ENCODE results near the gene SERPINA5.

The SERPINA5 gene

DNA sequence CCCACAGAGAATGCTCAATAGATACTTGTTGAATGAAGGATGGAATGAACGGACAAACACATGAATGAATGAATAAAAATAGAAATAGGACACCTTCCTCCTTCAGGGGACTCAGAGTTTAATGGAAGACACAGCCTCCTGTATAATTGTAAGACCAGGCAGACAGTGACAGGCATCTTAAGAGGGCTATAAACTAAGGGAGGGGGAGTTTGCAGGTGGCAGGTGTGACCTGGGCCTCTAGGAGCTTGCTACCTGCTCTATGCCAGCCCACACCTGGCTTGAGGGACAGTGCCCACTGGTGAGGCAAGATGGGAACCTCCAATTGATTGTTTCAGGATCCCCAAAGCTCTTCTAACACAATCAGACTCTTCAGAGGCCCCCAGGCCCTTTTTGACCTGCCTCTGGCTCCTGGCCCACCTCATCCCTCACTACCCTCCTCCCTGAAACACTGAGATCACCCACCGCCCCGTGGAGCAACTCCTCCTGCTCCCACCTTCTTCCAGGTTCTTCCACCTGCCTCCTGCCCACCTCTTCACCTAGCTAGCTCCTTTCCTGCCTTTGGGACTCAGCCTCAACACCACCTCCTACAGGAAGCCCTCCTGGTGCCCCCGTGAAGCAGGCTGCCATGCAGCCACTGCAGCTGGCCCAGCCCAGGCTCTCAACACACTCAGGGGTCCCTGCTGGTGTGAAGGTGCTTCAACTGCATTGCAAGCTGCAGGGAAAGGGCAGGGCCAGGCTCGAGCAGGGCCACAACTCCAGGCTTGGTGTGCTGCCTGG is 40.3 kb downstream of the SERPINA5 start:
- H3K27me3 ChIP-seq (ENCODE audit: insufficient read depth, insufficient read length): no peaks in the 10 kb centered on the region
- no peak for TF ChIP-seq ZNF274 (IDR thresholded peaks at IDR 0.05; ENCODE audit: low read depth, low read length)
- no peak for TF ChIP-seq YY1 (IDR thresholded peaks at IDR 0.05; ENCODE audit: insufficient read depth, insufficient read length)
- no peak for TF ChIP-seq SUZ12 (IDR thresholded peaks at IDR 0.05; ENCODE audit: extremely low read depth, insufficient read depth, insufficient read length)
- no peaks in the 10 kb centered on the region for H3K36me3 ChIP-seq (ENCODE audit: insufficient read depth, insufficient read length, low read length)
- no peak overlapping the region for H3K4me3 ChIP-seq (ENCODE audit: insufficient read length, low read depth)
- no peak overlapping the region for H3K9ac ChIP-seq (ENCODE audit: insufficient read length, low read depth)
- H3K4me1 ChIP-seq (ENCODE audit: insufficient read depth, insufficient read length): no peaks in the 10 kb centered on the region
- no peak for DNase-seq (ENCODE audit: low read depth, low spot score)
- H3K9me3 ChIP-seq (ENCODE audit: insufficient read depth, low read length): peaks cover 25% of the 10 kb centered on the region

DNA sequence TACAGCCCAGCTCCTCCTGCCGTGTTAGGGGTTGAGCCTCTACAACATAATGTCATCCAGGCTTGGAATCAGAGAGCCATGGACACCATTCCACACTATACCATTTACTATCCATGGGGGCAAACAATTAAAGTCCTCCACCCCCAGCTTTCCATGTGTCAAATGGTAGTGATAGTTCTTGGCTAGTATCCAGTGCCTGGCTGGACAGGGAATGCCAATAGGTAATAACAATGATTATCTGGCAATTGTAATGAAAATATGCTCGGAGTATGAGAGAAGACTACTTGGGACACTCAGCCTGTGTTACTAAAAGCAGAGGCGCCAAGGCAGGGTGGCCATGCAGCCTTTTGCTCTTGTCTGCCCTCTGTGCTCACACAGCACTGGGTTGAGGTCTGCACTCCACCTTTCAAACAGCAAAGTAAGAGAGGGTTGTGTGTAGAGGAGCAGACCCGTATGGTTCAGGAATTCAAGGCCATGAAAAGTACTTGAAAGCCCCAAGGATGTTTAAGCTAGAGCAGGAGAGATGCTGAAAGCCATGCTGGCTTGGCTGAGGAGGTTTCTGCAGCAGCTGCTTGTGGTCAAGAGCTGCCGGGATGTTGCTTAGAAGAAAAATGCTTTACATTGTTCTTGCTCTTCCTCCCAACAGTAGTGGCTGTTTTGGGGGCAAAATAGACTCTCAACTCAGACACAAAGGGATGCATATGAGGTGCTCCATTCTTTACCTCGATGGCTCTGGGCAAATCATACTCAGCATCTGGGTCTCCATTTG is 41.6 kb downstream of the SERPINA5 start:
- H3K27me3 ChIP-seq (ENCODE audit: insufficient read depth, insufficient read length): no peaks in the 10 kb centered on the region
- no peaks in the 10 kb centered on the region for H3K36me3 ChIP-seq (ENCODE audit: insufficient read depth, insufficient read length, low read length)
- H3K4me3 ChIP-seq (ENCODE audit: insufficient read length, low read depth): no peak overlapping the region
- H3K9ac ChIP-seq (ENCODE audit: insufficient read length, low read depth): no peak overlapping the region
- peaks cover 15% of the 10 kb centered on the region for H3K9me3 ChIP-seq (ENCODE audit: insufficient read depth, low read length)
- H3K4me1 ChIP-seq (ENCODE audit: insufficient read depth, insufficient read length): no peaks in the 10 kb centered on the region
- no peak for DNase-seq (ENCODE audit: low read depth, low spot score)
- TF ChIP-seq SUZ12 (IDR thresholded peaks at IDR 0.05; ENCODE audit: extremely low read depth, insufficient read depth, insufficient read length) (no peak), YY1 (IDR thresholded peaks at IDR 0.05; ENCODE audit: insufficient read depth, insufficient read length) (no peak)

DNA sequence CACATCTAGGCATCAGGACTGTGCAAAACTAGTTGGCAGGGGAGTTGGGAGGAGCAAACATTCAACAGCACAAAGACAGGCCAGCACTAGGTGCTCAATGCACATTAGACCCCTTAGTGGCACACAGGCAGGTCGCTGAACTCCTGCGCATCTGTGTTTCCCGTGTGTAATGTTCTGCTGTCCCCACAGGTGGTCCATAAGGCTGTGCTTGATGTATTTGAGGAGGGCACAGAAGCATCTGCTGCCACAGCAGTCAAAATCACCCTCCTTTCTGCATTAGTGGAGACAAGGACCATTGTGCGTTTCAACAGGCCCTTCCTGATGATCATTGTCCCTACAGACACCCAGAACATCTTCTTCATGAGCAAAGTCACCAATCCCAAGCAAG is 42.2 kb downstream of the SERPINA5 start:
- no peak overlapping the region for H3K9ac ChIP-seq (ENCODE audit: insufficient read length, low read depth)
- H3K4me1 ChIP-seq (ENCODE audit: insufficient read depth, insufficient read length): no peaks in the 10 kb centered on the region
- no peaks in the 10 kb centered on the region for H3K36me3 ChIP-seq (ENCODE audit: insufficient read depth, insufficient read length, low read length)
- TF ChIP-seq SUZ12 (IDR thresholded peaks at IDR 0.05; ENCODE audit: extremely low read depth, insufficient read depth, insufficient read length): no peak
- TF ChIP-seq ZNF274 (IDR thresholded peaks at IDR 0.05; ENCODE audit: low read depth, low read length): no peak
- no peak for TF ChIP-seq YY1 (IDR thresholded peaks at IDR 0.05; ENCODE audit: insufficient read depth, insufficient read length)
- H3K9me3 ChIP-seq (ENCODE audit: insufficient read depth, low read length): peaks cover 9% of the 10 kb centered on the region; the same call in 1 of the 2 replicates
- no peak overlapping the region for H3K4me3 ChIP-seq (ENCODE audit: insufficient read length, low read depth)
- no peak for DNase-seq (ENCODE audit: low read depth, low spot score)
- no peaks in the 10 kb centered on the region for H3K27me3 ChIP-seq (ENCODE audit: insufficient read depth, insufficient read length)

DNA sequence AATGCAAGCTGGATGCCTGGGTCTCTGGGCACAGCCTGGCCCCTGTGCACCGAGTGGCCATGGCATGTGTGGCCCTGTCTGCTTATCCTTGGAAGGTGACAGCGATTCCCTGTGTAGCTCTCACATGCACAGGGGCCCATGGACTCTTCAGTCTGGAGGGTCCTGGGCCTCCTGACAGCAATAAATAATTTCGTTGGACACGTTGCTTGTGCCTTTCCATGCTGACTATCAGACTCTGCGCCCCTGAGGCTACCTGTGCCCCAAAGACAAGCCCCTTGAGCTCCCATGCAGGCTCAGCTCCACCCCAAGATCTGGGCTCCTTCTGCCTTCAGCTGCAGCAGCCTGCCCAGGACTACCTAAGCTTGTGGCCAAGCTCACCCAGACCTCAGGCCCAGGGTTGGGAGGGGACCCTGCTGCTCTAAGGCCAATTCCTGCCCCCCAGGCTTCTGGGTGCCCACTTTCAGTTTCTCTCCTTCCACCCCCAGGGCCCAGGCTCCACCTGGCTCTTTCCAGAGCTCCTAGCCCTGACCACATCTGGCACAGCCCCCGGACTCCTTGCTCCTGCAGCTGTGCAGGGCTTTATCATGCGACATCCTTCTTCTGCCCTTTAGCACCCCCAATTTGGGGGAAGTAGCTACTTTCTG is 42.8 kb downstream of the SERPINA5 start:
- no peaks in the 10 kb centered on the region for H3K27me3 ChIP-seq (ENCODE audit: insufficient read depth, insufficient read length)
- H3K4me3 ChIP-seq (ENCODE audit: insufficient read length, low read depth): no peak overlapping the region
- H3K9ac ChIP-seq (ENCODE audit: insufficient read length, low read depth): no peak overlapping the region
- peaks cover 4% of the 10 kb centered on the region; the same call in 1 of the 2 replicates for H3K9me3 ChIP-seq (ENCODE audit: insufficient read depth, low read length)
- no peaks in the 10 kb centered on the region for H3K4me1 ChIP-seq (ENCODE audit: insufficient read depth, insufficient read length)
- H3K36me3 ChIP-seq (ENCODE audit: insufficient read depth, insufficient read length, low read length): no peaks in the 10 kb centered on the region
- DNase-seq (ENCODE audit: low read depth, low spot score): no peak
- TF ChIP-seq YY1 (IDR thresholded peaks at IDR 0.05; ENCODE audit: insufficient read depth, insufficient read length): no peak
- TF ChIP-seq SUZ12 (IDR thresholded peaks at IDR 0.05; ENCODE audit: extremely low read depth, insufficient read depth, insufficient read length): no peak
- no peak for TF ChIP-seq ZNF274 (IDR thresholded peaks at IDR 0.05; ENCODE audit: low read depth, low read length)

DNA sequence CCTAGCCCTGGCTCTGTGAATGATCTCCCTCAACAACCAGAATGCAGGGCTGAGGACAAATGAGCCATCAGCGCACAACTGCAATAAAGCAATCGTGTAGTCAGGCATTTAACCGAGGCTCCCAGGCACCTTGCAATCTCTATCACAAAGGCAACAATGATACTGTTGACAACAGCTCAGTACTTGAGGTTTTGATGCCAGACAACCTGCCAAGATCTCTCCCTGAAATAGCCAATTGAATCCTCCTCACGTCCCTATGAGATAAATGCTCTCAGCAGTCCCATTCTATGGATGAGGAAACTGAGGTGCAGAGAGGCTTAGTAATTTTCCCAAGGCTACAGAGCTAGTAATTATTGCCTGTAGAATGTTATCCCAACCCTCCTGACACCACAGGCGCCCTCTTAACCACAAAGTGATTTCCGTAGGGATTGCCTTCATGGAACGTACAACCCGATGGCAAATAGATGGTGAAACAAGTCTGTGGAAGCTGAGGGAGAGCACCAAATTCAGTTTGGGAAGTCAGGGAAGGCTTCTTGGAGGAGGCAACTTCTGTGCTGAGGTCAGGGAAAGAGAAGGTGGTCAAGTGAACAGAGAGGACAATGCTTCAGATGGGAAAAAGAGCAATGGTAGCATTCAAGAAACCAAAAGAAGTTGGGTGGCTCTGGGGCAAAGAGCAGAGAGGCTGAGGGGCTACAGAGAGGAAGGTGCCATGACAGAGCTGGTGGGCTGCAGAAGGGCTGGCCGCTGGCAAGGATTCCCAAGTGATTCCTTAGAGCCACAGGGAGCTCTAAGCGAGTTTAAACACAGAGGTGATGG is 43.5 kb downstream of the SERPINA5 start:
- no peak overlapping the region for H3K9ac ChIP-seq (ENCODE audit: insufficient read length, low read depth)
- no peaks in the 10 kb centered on the region for H3K27me3 ChIP-seq (ENCODE audit: insufficient read depth, insufficient read length)
- H3K9me3 ChIP-seq (ENCODE audit: insufficient read depth, low read length): no peaks in the 10 kb centered on the region
- no peak overlapping the region for H3K4me3 ChIP-seq (ENCODE audit: insufficient read length, low read depth)
- H3K36me3 ChIP-seq (ENCODE audit: insufficient read depth, insufficient read length, low read length): no peaks in the 10 kb centered on the region
- DNase-seq (ENCODE audit: low read depth, low spot score): no peak
- H3K4me1 ChIP-seq (ENCODE audit: insufficient read depth, insufficient read length): no peaks in the 10 kb centered on the region
- TF ChIP-seq ZNF274 (IDR thresholded peaks at IDR 0.05; ENCODE audit: low read depth, low read length): no peak
- TF ChIP-seq SUZ12 (IDR thresholded peaks at IDR 0.05; ENCODE audit: extremely low read depth, insufficient read depth, insufficient read length): no peak
- TF ChIP-seq YY1 (IDR thresholded peaks at IDR 0.05; ENCODE audit: insufficient read depth, insufficient read length): no peak

DNA sequence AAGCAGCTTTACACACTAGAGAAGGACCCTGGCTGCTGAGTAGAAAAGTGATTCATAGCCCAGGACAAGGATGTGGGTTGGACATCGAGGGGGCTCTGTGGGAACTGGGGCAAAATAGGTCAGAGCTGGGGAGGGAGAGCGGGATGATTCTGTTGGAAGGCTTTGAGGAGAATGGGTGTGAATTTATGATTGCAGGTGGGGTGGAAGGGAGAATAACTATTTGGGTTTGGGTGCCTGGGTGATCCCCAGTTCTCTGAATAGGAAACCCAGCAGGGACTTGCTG is 44.1 kb downstream of the SERPINA5 start:
- no peaks in the 10 kb centered on the region for H3K9me3 ChIP-seq (ENCODE audit: insufficient read depth, low read length)
- no peaks in the 10 kb centered on the region for H3K27me3 ChIP-seq (ENCODE audit: insufficient read depth, insufficient read length)
- TF ChIP-seq ZNF274 (IDR thresholded peaks at IDR 0.05; ENCODE audit: low read depth, low read length): no peak
- no peak for TF ChIP-seq YY1 (IDR thresholded peaks at IDR 0.05; ENCODE audit: insufficient read depth, insufficient read length)
- no peak for TF ChIP-seq SUZ12 (IDR thresholded peaks at IDR 0.05; ENCODE audit: extremely low read depth, insufficient read depth, insufficient read length)
- no peak for DNase-seq (ENCODE audit: low read depth, low spot score)
- no peak overlapping the region for H3K9ac ChIP-seq (ENCODE audit: insufficient read length, low read depth)
- H3K4me1 ChIP-seq (ENCODE audit: insufficient read depth, insufficient read length): no peaks in the 10 kb centered on the region
- H3K4me3 ChIP-seq (ENCODE audit: insufficient read length, low read depth): no peak overlapping the region
- no peaks in the 10 kb centered on the region for H3K36me3 ChIP-seq (ENCODE audit: insufficient read depth, insufficient read length, low read length)
